ENCODE results near the gene FBXO44. TPM values are rescaled to one million over a fixed set of nuclear protein-coding genes. Genes with fewer than 3 reads are reported as not detected.

FBXO44 gene
- total RNA-seq, 1 experiment from 2014 or later: 60.9 TPM

- TF ChIP-seq MAX (IDR thresholded peaks at IDR 0.05) (no peak), EZH2 (IDR thresholded peaks at IDR 0.05) (no peak), CBX3 (IDR thresholded peaks at IDR 0.05; ENCODE audit: low read depth) (no peak), ZNF274 (IDR thresholded peaks at IDR 0.05; ENCODE audit: low read depth, low read length) (no peak)
Measured at GRCh38 chr1:11620405-11620804, 34.3 kb upstream of the FBXO44 start (continued).

- Histone ChIP-seq H3K36me3 (ENCODE audit: control insufficient read depth in 1 of 2, insufficient read depth in 2 of 2, low read length in 2 of 2) (no peaks in the 10 kb centered on the region), H3K9ac (ENCODE audit: low read length) (no peak overlapping the region), H2AFZ (ENCODE audit: low read depth, low read length, poor library complexity, severe bottlenecking) (no peak overlapping the region), H3K27ac (ENCODE audit: low read depth, low read length) (no peak overlapping the region), H3K27me3 (ENCODE audit: insufficient read depth, low read length) (no peaks in the 10 kb centered on the region), H3K4me3 (replicated peaks in 1 of 2; ENCODE audit: low read depth in 1 of 2, low read length in 2 of 2) (no peak overlapping the region), H3K4me2 (ENCODE audit: low read length) (no peak overlapping the region), H4K20me1 (ENCODE audit: insufficient read depth) (no peaks in the 10 kb centered on the region), H3K9me3 (ENCODE audit: control insufficient read depth in 1 of 2, insufficient read depth in 1 of 2, low read depth in 1 of 2, low read length in 2 of 2) (no peaks in the 10 kb centered on the region), H3K79me2 (ENCODE audit: insufficient read depth, low read length) (no peaks in the 10 kb centered on the region), H3K9me2 (ENCODE audit: insufficient read depth) (no peaks in the 10 kb centered on the region), H3K4me1 (ENCODE audit: control insufficient read depth in 1 of 2, insufficient read depth in 2 of 2, low read length in 2 of 2) (no peaks in the 10 kb centered on the region)
- intact Hi-C loops (cut with micrococcal nuclease): no loop called here
- ATAC-seq (no peak), DNase-seq (ENCODE audit: low read depth, low spot score) (no peak)
- CTCF ChIA-PET: no interaction called here
- BruUV-seq (replicated peaks): no TSS peak
- POLR2A ChIA-PET: no interaction called here
- TF ChIP-seq EZH2 (IDR thresholded peaks at IDR 0.05) (no peak), SP1 (IDR thresholded peaks at IDR 0.05; ENCODE audit: low read depth) (no peak), ZNF274 (IDR thresholded peaks at IDR 0.05; ENCODE audit: low read depth, low read length) (no peak), MAX (IDR thresholded peaks at IDR 0.05) (no peak), CTCF (IDR thresholded peaks at IDR 0.05 in 2 of 3, conservative IDR thresholded peaks at IDR 0.05 in 1 of 3; ENCODE audit: borderline replicate concordance in 1 of 3, insufficient read depth in 1 of 3, low read depth in 2 of 3, low read length in 2 of 3) (no peak), YY1 (IDR thresholded peaks at IDR 0.05; ENCODE audit: extremely low read depth, insufficient replicate concordance, low read depth, low read length) (no peak), EGR1 (IDR thresholded peaks at IDR 0.05; ENCODE audit: low read depth) (no peak), RAD21 (IDR thresholded peaks at IDR 0.05; ENCODE audit: low read depth) (no peak), JUND (IDR thresholded peaks at IDR 0.05) (no peak), CBX3 (IDR thresholded peaks at IDR 0.05; ENCODE audit: low read depth) (no peak), TCF7L2 (IDR thresholded peaks at IDR 0.05; ENCODE audit: borderline replicate concordance, extremely low read depth, insufficient read depth, insufficient read length) (no peak), POLR2A (IDR thresholded peaks at IDR 0.05; ENCODE audit: borderline replicate concordance, extremely low read depth, insufficient read depth, insufficient read length) (no peak)
- RAD21 ChIA-PET (ENCODE audit: low non-redundant PET in 1 of 2, low total read pairs in 2 of 2, uncharacterized antibody in 2 of 2, unreplicated experiment in 2 of 2): no interaction called here
Measured at GRCh38 chr1:11620924-11621323, 33.8 kb upstream of the FBXO44 start.
